Cerebellar cortex (tissue), 1 donor: ENCODE results near the gene PMEPA1.

Experiments
- DNase-seq: peaks from one replicate; pipeline ENCODE4 v3.0.0-alpha.2; 2015; ENCODE audit warnings: low spot score

The PMEPA1 gene

DNA sequence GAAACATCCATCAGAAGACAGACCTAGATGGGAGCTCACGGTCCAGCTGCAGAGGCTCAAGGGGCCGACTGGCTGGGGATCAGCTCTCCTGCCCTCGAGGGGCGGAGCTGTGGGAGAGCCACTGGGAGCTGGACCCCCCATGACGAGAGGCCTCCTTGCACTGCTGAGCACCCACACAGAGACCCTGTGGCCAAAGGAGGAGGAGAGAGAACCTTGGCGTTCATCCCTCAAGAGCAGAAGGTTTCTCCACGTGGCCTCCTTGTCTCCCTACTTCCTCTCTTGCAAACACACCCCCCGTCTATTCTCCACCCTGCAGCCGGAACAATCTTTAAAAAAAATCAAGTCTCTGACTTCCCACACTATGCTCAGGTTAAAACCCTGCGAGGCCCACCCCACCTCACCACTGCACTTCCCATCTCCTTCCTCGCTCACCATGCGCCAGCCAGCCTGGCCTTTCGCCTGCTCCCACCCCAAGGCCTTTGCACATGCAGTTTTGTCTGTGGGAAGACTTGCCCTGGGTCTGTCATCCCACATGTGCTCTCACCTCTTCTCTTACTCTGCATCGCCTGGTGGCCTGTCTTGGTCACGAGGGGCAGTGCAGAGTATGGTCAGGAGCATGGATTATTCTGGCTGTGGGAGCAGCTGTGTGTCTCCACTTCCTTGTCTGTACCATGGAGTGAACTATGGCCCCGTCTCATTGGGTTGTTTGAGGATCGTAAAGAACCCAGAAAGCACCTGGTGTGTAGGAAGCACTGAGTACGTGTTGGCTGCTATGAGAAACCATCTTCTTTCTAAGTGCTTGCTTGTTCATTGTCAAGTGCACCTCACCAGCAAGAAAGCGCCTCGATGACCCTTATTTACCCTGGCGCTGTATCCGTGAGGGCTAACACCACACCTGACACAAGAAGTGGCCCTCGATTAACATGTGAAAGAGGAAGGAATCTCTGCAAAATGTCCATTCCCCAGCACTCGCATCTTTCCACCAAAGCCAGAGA is 32.9 kb downstream of the PMEPA1 start:
- no peak for DNase-seq

DNA sequence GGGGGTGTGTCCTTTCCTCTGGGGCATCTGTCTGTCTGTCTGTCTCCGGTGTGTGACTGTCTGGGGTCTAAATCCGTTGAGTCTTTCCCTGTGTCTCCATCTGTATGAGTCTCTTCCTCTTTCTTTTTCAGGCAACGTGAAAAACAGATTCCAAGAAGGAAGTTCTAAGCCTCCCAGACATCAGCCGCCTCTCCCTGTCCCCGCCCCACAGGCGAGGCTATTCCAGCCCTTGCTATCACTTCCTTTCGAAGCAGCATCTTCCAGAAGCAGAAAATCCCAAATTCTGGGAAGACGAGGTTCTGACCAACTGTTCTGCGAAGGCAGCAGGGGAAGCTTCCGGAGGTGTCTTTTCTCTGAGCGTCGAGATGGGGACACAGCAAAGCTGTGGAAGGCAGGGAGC is 34.0 kb downstream of the PMEPA1 start:
- DNase-seq, result no peak

DNA sequence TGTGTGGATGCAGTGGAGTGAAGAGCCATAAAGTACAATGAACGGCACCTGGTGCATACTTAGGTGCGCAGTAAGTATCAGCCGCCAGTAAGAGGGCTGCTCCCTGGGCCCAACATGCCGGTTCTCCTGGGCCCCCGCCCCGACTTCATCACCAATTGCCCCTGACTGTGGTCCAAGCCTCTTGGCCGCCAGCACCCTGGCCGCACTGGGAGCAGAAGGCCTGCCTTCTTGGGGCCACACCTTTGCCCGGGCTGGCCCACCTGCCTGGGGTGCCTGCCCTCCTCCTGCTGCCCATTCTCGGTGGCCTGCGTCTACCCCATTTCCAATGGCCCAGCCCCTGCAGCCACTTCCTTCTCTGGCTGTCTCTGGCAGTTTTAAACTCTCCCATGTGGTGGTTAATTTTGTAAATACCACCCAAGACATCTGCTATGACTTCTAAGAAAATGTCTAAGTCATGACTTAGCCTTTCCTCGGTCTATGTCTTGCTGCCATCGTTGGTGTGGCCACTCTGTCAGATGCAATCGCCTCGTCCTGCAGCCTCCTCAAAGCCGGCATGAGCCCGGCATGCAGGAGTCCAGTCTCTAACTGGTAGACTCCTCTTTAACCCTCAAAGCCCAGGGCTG is 36.8 kb downstream of the PMEPA1 start:
- no peak for DNase-seq

DNA sequence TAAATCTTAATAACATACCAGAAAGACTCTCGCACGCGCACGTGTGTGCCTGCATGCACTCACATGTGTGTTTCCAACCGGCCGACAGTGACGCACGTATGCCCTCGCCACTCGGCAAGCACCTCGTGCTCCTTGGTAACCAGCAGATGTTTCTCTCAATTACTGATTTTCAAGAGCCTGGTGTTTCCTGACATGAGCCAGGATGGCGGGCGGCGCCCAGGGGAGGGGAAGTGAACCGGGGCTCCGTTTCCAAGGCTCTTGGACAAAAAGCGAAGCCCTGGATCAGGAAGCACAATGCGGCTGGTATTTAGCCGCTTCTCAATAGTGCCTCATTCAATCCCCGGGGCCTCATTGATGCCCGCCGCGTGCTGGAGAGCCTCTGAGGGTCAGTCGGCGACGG is 37.7 kb downstream of the PMEPA1 start:
- DNase-seq, result no peak

DNA sequence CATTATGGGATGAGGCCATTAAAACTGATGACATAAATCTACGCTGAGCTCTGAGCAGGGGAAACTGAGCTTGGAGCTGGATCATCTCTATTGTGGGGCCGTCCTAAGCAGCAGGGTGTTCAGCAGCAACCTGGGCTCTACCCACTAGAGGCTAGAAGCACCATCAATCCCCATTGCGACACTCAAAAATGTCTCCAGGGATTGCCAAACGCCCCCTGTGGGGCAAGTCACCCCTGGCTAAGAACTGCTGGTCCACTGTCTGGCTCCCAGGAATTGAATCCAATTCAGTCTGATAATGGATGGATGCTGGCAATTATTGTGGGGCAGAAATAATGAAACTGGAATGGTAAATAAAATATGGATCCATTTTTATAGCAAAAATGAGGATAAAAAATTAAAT is 38.2 kb downstream of the PMEPA1 start:
- no peak for DNase-seq

DNA sequence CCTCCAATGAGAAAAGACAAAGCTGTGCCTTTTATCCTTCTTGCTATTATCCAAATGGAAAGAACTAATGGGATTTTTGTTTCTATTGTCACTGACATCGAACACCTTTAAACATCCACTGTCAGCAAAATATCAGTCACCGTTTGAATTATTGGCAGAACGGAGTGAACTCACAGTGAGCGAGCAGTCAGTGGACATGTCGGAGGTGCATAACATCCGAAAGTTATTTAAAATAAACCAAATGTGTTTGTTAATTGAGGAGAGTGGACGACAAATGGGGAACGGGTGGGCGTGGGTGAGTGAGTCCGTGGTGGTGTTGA is 38.8 kb downstream of the PMEPA1 start:
- DNase-seq, result no peak

DNA sequence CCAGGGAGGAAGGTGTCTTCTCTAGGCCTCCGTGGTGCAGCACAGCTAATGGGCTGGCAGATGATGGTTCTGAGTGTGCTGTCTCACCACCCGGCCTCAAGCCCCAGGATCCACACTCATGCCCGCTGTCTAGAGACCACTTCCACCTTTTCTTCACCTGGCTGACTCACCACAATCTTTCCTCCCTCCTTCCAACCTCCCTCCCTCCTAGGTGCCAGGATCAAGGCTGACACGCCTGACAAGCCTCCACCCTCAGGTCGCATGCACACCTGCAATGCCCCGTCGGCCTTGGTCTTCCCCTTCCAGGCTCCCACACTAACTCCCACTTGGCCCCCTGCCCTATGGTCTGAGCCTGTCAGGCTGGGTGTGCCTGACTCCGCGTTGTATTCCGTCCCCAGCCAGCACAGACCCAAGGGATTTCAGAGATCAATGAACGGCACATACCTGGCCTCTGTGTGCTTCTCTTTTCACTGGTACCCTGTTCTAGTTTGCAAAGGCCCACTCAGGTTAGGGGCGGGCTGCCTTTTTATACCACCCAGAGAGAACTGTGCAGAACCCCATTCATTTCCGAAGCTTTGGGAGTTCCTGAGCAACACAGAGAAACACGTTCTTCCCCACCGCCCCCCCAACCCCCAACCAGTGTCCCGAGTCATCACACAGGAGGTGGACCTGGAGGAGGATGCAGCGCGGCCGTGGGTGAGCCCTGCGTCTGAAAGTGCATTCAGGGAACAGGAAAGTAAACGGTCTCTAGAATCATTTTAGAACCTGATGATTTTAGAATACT is 39.3 kb downstream of the PMEPA1 start:
- no peak for DNase-seq

DNA sequence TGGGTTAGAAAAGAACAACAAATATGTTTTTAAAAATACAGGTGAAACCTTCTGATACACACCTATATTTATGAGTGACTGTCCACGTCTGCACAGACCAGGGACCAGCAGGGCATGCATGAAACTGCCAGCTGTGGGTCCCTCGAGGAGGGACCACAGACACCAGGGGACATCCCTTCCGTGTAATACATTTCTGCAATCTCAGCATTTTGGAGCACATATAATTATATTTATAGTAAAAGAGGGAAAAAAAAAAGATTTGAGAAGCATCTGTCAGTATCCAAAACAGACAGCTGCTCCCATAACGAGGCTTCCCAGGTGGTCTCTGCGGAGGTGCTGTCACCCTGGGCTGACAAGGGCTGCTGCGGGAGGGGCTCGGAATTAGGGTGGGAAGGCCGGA is 40.2 kb downstream of the PMEPA1 start:
- no peak for DNase-seq

DNA sequence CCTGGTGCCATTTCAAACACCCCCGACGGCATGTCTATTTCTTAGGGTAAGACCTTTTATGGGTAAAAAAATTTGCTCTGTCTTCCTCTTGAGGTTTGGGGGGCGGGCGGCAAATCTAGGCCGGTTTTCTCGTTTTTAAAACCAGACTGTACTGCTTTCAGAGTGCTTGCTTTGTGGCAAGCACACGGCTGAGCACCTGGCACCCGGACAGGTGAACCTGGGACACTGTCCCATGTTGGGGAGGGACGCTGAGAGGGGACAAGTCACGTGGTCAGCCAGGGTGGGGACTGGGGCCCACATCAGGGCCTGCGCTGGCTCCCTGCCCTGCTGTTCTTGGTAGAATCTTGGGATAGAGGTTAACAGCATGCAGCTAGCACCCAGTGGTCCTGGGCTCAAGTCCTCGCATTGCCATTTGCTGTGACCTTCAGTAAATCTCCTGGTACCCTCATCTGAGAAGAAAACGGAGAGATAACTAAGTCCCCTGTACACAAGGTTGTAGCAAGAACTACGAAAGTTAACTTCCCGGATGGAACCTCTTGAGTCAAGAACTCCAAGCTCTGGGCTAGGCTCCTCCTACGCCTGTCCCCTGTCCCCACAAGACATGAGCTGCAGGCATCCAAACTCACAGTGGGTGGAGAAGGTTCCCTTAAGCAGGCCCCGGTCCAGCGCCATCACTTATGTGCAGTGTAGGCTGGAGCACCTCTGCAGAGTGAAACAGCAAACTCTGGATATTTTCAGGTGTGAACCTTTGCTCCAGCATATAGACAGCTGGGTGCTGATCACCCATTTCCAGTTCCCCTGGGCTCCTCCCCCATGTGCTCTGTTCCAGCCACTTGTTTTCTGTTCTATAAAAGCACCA is 41.7 kb downstream of the PMEPA1 start:
- DNase-seq, result no peak

DNA sequence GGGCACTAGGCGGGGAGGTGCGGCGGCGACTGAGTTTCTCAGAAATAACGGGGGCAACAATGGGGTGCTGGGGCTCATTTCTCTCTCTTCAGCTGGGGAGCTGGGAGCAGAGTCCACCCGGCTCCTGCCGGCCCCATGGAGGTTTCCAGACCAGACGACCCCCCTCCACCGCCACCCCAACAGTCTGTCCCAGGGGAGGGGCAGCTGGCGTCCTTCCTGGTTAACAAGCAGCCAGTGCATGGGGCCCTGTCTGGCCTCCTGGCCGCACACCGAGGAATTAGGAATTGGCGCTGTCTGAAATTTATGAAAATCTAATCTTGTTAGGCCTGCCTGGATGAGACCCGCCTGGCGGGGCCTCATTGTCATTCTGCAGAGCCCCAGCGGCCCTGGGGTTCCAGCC is 42.4 kb downstream of the PMEPA1 start:
- no peak for DNase-seq

DNA sequence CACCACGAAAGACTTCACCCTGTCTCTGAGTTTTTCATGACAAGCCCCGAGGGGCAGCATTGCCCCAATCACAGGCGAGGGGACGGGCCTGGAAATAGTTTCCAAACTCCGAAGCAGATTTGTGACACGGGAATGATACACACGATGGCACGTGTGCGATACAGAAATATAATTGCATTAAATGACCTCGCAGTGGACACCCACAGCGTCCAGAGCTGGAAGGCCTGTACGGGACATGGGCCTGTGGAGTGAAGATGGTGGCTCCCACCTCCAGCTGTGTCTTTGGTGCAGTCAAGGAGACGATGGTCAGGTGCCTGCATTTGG is 43.0 kb downstream of the PMEPA1 start:
- DNase-seq, result no peak

DNA sequence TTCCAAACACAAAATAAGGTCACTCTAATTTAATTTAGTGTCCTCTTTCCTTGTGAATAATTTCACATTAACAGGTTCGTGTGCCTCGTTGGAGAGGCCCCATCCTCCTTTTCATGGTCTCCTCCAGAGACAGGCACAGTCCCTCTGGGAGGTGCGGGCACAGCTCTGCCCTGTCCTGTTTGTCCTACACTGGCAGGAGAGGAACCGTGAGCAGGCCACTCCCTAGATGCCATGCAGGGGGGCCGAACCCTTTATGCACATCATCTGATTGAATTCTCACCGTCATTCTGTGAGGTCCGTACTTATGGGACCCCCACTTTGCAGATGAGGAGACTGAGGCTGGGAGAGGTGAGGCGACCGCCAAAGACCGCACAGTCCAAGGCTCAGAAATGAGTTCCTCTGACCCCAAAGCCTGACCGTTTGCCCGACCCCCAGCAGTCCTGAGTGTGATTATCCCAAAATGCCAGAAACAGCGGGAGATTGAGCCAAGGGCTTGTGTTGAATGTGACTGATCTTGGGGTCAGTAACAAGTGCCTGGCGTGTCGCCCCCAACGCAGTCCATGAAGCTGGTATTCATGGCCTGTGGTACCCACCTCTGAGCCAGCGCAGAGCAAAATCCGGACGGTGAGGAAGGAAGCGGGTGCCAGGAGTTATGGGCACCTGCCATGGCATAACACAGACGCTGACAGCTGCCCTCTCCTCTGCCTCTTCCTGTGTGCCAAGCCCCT is 43.5 kb downstream of the PMEPA1 start:
- DNase-seq, result no peak

DNA sequence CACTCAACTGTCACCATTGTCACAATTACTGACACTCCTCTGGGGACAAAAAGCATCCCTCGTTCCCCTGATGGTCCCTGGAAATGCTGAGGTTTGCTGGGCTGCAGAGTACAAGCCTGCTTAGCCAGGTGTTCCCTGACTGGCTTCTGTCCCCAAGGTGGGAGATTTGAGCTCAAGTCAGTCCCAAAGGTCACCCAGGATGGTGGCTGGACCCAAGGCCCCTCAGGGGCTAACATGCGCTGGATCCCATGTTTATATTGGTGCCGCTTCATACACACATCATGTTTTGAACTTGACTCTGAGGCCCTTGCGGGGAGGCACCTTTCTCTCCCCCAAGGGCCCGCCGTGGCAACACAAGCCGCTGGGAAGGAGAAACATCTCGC is 44.2 kb downstream of the PMEPA1 start:
- no peak for DNase-seq

DNA sequence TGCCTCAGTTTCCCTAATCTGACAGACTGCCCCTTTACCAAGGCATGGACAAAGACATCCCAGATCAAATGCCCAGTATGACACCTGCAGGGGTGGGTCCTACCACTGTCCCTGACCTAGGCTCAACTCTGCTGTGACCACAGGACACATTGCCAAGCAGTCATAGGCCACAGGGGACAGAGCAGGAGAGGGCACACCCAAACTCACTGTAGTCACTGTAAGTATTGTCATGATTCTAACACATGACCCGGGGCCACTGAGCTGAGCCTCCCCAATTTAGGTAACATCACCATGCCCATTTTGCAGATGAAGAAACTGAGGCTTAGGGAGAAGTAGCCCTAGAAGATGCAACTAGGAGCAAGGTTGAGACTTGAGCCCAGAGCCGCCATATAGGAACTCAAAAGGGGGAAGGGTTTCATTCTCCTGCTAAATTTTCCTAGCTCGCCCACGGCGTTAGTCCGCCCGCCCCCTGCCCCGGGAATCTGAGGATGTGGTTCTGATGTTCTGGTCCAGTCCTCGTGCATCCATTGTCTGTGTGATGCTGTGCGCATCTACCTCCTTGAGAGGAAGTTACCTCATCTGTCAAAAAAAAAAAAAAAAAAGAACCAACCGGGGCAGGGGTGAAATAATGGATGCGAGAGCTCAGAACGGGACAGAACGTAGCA is 44.8 kb downstream of the PMEPA1 start:
- no peak for DNase-seq

DNA sequence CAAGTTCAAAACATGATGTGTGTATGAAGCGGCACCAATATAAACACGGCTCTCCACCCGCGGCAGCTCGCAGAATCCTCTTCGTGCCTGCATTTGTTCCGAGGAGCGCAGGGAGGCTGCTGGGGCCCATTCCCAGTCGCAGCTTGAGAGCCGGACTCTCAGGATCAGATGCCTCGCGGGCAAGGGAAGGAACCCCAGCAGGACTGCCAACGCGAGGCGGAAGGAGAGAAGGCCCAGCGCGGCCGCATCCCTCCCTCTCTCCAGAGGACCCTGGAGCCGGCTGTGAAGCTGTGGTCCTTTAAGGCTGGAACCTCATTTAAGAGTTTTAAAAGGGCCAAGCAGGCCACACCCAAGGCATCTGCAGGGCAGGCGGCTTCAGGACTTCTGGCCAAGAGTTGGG is 45.3 kb downstream of the PMEPA1 start:
- DNase-seq, result no peak

DNA sequence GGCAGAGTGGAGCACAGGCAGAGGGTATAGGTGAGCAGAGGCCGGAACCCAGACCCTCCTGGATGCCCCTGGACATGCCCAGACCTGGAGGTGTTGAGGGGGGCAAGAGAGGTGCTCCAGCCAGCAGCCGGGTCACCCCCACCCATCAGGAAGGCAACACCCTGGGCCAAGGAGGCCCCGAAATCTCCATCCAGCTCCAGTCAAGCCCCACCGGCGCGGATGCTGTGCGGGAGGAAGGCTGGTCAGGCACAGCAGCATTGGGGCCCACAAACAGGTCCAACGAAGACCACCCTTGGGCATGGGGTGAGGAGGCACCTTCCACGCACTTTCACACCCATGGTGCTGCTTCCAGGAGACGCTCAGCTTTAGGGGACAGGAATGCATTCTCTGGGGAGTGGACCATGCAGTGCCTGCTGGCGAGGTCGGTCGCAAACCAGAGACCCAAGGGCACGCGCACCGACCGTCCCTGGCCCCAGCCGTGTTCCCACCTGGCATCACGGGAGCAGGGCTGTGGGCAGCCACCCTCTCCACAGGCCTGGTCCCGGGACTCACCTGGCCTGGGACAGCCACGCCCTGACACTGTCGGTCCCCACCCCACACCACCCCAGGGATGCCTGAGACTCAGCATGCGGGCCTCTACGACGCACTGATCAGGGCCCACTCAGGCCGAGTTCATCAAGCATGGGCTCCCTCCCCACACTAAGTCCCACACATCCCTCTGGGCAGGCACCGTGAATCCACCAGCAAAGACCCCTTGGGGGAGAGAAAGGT is 45.9 kb downstream of the PMEPA1 start:
- DNase-seq, result no peak

DNA sequence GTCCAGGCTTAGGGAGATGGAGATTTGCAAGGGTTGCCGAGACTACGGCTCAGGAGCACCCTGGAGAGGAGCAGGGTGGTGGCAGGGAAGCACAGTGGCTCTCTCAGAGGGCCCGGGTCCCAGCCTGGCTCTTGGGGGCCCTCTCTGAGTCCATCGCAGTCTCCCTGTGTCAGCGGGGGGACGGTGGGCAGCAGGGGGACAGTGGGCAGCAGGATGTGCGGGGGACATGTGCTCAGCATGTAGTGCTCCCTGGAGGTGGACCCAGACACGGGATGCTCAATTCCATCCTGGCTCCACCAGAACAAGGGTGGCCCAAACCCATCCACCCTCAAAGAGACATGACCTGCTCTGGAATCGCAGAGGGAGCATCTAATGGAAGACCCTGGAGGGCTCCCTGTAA is 46.6 kb downstream of the PMEPA1 start:
- DNase-seq, result no peak

DNA sequence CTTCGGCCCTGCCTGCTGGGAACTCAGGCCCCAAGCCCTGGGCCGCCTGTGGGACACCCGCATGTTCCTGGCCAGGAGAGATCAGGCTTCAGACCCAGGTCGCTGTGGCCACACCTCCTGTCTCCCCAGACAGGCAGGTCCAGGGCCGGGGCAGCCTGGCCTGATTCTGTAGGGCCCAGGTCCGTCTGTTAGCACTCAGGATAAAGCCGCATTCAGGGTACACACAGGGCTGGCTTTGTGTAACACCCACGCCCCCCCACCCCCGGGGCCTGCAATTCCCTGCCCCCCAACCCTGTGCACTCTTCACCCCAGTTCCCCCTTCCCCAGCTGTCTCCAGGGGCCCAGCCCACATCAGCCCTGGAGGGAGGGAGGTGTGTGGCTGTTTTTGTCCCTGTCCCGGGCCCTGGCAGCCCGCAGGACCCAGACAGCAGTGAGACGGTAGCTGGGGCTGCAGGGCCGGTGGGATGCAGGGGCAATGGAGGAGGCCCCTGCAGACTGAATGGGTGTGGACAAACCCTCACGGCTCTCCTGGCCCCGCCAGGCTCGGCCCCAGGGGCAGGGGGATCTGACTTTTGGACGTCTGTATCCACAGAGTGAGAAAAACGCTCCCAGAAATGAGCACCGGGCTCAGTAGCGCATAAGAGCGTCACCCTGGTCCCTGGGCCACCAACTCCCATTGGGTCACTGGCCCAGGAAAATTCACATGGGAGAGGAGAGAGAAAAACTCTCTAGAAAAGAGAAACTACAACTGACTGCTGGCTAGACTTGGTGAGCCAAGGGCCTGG is 47.2 kb downstream of the PMEPA1 start:
- no peak for DNase-seq

DNA sequence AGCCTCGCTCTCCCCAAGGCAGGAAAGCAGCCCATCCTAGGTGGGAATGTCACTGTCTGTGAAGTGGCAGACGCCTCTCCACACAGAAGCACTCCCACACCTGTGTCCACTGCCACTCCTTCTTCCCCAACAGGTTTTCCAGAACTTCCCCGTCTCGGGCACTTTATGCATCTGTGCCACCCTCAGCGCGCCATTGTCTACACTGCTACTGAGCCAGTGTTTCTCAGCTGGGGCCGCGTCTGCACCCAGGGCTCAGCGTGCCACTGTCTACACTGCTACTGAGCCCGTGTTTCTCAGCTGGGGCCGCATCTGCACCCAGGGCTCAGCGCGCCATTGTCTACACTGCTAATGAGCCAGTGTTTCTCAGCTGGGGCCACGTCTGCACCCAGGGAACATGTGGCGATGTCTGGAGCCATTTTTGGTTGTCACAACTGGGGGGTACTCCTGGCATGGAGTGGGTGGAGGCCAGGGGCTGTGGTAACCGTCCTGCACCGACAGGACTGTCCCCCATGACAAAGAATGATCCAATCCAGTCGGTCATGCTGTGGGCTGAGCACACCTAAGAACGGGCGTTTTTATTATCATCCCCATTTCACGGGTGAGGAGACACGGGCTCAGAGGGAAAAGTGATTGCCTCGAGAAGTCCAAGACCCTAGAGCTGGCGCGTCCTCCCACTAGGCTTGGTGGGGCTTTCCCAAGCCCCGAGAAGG is 47.9 kb downstream of the PMEPA1 start:
- no peak for DNase-seq
